Prostate gland (tissue), 2 donors: ENCODE data around the gene PPP1R3D.

Source experiments
- POLR2AphosphoS5 ChIP-seq: sonication (generic); formaldehyde crosslinking; IDR thresholded peaks from one replicate; pipeline ENCODE4 v1.6.1; 2017; ENCODE audit warnings: antibody characterized with exemption
- TF ChIP-seq, protein P1 (sequence below), 4 experiments: fragments of 200-600 bp in 2 of 4; fragments of 450-650 bp in 2 of 4; sonication (generic) in 2 of 4; IDR thresholded peaks; 1 replicate in 3 of 4; 2 replicates in 1 of 4; pipeline ENCODE4 v1.5.1; 2016 to 2019; ENCODE audit warnings: antibody characterized with exemption in 4 of 4, mild to moderate bottlenecking in 2 of 4, moderate library complexity in 2 of 4

GRCh38 chr20:59987135-59987534 is 47.0 kb upstream of the PPP1R3D start:
- TF ChIP-seq, protein P1, sequence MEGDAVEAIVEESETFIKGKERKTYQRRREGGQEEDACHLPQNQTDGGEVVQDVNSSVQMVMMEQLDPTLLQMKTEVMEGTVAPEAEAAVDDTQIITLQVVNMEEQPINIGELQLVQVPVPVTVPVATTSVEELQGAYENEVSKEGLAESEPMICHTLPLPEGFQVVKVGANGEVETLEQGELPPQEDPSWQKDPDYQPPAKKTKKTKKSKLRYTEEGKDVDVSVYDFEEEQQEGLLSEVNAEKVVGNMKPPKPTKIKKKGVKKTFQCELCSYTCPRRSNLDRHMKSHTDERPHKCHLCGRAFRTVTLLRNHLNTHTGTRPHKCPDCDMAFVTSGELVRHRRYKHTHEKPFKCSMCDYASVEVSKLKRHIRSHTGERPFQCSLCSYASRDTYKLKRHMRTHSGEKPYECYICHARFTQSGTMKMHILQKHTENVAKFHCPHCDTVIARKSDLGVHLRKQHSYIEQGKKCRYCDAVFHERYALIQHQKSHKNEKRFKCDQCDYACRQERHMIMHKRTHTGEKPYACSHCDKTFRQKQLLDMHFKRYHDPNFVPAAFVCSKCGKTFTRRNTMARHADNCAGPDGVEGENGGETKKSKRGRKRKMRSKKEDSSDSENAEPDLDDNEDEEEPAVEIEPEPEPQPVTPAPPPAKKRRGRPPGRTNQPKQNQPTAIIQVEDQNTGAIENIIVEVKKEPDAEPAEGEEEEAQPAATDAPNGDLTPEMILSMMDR (IDR thresholded peaks at IDR 0.05) = no peak
- TF ChIP-seq POLR2AphosphoS5 = no peak
